Spleen (tissue), 7 donors: ENCODE data around the gene C15orf39.

Source experiments
- CTCF ChIP-seq, 11 experiments: fragments of 200-600 bp in 7 of 11; fragments of 450-650 bp in 4 of 11; sonication (generic) in 4 of 11; IDR thresholded peaks in 8 of 11; conservative IDR thresholded peaks in 3 of 11; 1 replicate in 7 of 11; 2 replicates in 4 of 11; pipeline versions ENCODE4 v1.4.0 to v1.8.0; 2016 to 2021; ENCODE audit warnings: antibody characterized with exemption in 11 of 11, inconsistent platforms in 4 of 11, mild to moderate bottlenecking in 1 of 11
- POLR2A ChIP-seq, 3 donors: fragments of 450-650 bp; IDR thresholded peaks; one replicate each; pipeline ENCODE4 v1.5.1; 2017; ENCODE audit warnings: antibody characterized with exemption in 3 of 3, mild to moderate bottlenecking in 1 of 3
- POLR2AphosphoS5 ChIP-seq, 3 donors: sonication (generic); formaldehyde crosslinking; IDR thresholded peaks; one replicate each; pipeline ENCODE4 v1.5.1; 2017; ENCODE audit warnings: antibody characterized with exemption in 3 of 3
- donor health status: DM: no; HTN: no; CAD: no; lungs with moderate emphysema.
- donor health status: DM: no; HTN: no; CAD: no.
- donor health status: DM: no; HTN: no; CAD: no.

GRCh38 chr15:75231836-75232235 lies 30.2 kb downstream of the C15orf39 start:
- TF ChIP-seq CTCF (IDR thresholded peaks at IDR 0.05 in 8 of 11, conservative IDR thresholded peaks at IDR 0.05 in 3 of 11) (no peak), POLR2A (IDR thresholded peaks at IDR 0.05) (no peak), POLR2AphosphoS5 (IDR thresholded peaks at IDR 0.05) (no peak)
